ENCODE data around the gene GPC1. TPM values are rescaled to one million over a fixed set of nuclear protein-coding genes. Genes with fewer than 3 reads are reported as not detected.

Gene GPC1
- total and polyA plus RNA-seq, 12 donors = 104 to 287 (median 181) TPM

DNA sequence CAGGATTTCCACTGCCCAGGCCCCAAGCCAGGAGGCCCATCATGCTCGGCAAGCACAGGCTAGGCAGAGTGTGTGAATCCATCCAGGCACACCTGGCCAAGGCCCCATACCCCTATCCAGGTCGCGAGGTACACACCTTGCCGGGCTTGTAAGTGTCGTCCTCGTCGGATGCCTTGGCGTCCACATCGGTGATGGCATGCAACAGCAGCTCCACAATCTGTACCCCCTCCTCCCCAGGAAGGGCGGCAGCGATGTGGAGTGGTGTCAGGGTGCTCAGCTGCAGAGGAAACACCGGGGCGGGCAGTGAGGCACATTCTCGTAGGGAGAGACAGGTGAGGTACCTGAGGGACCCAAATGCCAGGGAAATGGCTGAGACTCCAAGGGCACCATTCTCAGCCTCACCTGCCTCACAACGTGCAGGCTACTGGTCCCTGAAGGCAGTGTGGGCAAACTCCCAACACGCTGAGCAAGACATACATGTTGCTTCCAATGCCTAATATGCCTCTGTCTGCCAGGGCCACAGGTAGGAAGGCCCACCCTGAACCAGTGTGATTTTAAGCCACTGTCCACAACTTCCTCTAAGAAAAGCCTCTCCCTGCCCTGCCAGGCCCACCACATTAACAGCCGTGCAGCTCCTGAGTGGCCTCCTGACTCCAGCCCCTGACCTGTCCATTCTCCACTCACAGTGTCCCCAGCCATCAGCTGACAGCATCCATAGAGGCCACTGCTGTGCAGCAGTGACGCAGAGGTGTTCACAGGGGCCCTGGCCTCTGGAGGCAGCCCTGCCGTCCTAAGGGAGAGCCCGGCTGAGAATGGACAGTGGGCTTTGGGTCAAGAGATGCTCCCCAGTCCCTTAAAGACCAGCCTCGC lies 77.4 kb downstream of the GPC1 start:
- peak in 1 of 8 donors; percentile 40 for ATAC-seq
- no peak overlapping the region for H3K27ac ChIP-seq
- H3K4me3 ChIP-seq = no peak overlapping the region
- 94 to 97% methylated on average over 21 of the region's 21 CpGs for WGBS, 2 donors
- no peaks in the 10 kb centered on the region for H3K9me3 ChIP-seq
- H3K36me3 ChIP-seq = peaks cover 0 to 34% (median 0%) of the 10 kb centered on the region in 9 donors
- TF ChIP-seq, protein P1, sequence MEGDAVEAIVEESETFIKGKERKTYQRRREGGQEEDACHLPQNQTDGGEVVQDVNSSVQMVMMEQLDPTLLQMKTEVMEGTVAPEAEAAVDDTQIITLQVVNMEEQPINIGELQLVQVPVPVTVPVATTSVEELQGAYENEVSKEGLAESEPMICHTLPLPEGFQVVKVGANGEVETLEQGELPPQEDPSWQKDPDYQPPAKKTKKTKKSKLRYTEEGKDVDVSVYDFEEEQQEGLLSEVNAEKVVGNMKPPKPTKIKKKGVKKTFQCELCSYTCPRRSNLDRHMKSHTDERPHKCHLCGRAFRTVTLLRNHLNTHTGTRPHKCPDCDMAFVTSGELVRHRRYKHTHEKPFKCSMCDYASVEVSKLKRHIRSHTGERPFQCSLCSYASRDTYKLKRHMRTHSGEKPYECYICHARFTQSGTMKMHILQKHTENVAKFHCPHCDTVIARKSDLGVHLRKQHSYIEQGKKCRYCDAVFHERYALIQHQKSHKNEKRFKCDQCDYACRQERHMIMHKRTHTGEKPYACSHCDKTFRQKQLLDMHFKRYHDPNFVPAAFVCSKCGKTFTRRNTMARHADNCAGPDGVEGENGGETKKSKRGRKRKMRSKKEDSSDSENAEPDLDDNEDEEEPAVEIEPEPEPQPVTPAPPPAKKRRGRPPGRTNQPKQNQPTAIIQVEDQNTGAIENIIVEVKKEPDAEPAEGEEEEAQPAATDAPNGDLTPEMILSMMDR (IDR thresholded peaks at IDR 0.05) = no peak
- no peak for DNase-seq
- intact Hi-C loops (cut with DNase I) = loop anchor here in 8 of 10 donors (5.0 to 10.0 kb wide), 7 partner anchors 189 to 332 kb away; no protein-coding TSS in a partner anchor
- H3K4me1 ChIP-seq = peaks cover 0 to 11% (median 0%) of the 10 kb centered on the region in 9 donors
- H3K27me3 ChIP-seq = no peaks in the 10 kb centered on the region

DNA sequence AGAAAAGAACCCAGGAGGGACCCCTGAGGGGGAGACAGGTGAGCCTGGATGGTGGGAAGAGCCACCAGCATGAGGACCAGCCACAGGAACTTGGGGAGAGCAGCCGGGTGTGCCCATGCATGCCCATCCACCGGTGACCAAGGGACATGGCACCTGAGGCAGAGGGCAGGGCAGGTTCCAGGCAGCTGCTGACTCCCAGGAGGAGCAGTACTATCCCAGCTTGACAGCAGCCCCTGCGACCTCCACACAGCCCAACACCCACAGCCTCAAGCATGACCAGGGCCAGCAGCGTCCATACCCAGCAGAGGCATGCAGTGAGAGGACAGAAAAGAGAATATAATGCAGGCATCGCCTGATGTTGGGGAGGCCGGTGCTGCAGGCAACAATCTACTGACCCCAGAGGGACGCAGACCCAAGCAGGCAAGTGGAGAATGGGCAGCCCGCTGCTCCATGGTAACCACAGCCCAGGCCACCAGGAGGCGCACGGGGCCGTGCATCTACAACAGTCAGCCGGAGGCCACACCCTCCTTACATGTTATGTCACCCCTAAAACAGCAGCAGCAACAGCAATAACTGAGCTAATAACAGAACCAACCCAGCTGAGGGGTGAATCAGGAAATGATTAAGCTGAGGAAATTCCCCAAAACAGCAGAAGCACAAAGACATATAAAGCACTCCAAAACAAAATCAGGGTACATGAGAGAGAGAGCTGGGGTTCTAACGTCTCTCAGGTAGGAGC lies 78.3 kb downstream of the GPC1 start:
- peaks cover 0 to 2% (median 0%) of the 10 kb centered on the region in 7 donors for H3K27me3 ChIP-seq
- peak; percentile 71 to 81 for DNase-seq
- H3K4me3 ChIP-seq = no peak overlapping the region
- peaks cover 0 to 30% (median 0%) of the 10 kb centered on the region in 9 donors for H3K36me3 ChIP-seq
- peaks cover 0 to 11% (median 0%) of the 10 kb centered on the region in 9 donors for H3K4me1 ChIP-seq
- intact Hi-C loops (cut with DNase I) = loop anchor here in 8 of 10 donors (5.0 to 10.0 kb wide), 7 partner anchors 189 to 331 kb away; no protein-coding TSS in a partner anchor
- ATAC-seq = peak; percentile 84 to 97 (median 92)
- 39 to 40% methylated on average over 13 of the region's 13 CpGs for WGBS, 2 donors
- H3K27ac ChIP-seq = peak overlapping the region in 1 of 10 donors; percentile 51
- H3K9me3 ChIP-seq = no peaks in the 10 kb centered on the region
- TF ChIP-seq, protein P1 (IDR thresholded peaks at IDR 0.05) = peak; percentile 66 to 96 (median 80)

DNA sequence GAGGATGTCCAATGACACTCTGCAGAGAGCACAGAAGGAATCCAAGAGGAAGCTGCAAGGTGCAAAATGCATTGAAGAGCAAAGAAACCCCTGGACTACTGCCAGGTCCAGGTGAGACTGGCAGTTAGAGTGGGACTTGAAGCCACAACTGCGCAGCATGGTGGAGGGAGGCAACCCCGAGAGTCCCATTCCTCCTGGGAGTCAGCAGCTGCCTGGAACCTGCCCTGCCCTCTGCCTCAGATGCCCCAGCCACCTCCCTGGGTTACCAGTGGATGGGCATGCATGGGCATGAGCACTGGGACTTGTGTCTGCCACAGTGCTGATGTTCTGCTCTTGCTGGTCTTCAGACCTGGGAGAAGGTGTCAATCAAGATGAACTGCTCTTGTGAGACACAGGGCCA lies 79.2 kb downstream of the GPC1 start:
- no peak for ATAC-seq
- Histone ChIP-seq H3K4me3 (no peak overlapping the region), H3K4me1 (peaks cover 0 to 11% (median under 1%) of the 10 kb centered on the region in 9 donors), H3K36me3 (peaks cover 0 to 21% (median 0%) of the 10 kb centered on the region in 9 donors), H3K9me3 (no peaks in the 10 kb centered on the region), H3K27me3 (peaks cover 0 to 11% (median 0%) of the 10 kb centered on the region in 7 donors), H3K27ac (no peak overlapping the region)
- intact Hi-C loops (cut with DNase I) = loop anchor here in 8 of 10 donors (5.0 to 10.0 kb wide), 7 partner anchors 188 to 330 kb away; no protein-coding TSS in a partner anchor
- 97 to 98% methylated on average over 2 of the region's 2 CpGs for WGBS, 2 donors
- TF ChIP-seq, protein P1 (IDR thresholded peaks at IDR 0.05) = no peak
- DNase-seq = no peak

DNA sequence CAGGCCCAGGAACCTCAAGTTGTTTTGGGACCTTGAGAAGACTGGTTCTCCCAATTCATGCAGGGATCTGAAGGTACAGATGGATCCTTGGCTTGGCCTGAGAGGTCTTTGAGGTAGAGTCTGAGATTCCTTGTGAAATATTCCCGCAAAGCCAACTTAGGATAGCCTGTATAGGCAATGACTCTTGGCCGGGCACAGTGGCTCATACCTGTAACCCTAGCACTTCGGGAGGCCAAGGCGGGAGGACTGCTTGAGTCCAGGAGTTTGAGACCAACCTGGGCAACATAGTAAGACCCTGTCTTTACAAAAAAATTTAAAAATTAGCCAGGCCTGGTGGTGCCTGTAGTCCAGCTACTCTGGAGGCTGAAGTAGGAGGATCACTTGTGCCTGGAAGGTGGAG lies 81.9 kb downstream of the GPC1 start:
- TF ChIP-seq, protein P1 (IDR thresholded peaks at IDR 0.05) = no peak
- Histone ChIP-seq H3K27ac (no peak overlapping the region), H3K4me1 (peaks cover 0 to 20% (median 7%) of the 10 kb centered on the region in 9 donors), H3K27me3 (peaks cover 0 to 23% (median 0%) of the 10 kb centered on the region in 7 donors), H3K36me3 (peaks cover 0 to 9% (median 0%) of the 10 kb centered on the region in 9 donors), H3K9me3 (peaks cover 0 to 8% (median 0%) of the 10 kb centered on the region in 11 donors), H3K4me3 (no peak overlapping the region)
- ATAC-seq = no peak
- DNase-seq = no peak
- intact Hi-C loops (cut with DNase I) = loop anchor here in 7 of 10 donors (10.0 kb wide), 3 partner anchors 187 to 327 kb away; no protein-coding TSS in a partner anchor
- WGBS, 2 donors = 95 to 96% methylated on average over 4 of the region's 4 CpGs

All from heart right ventricle (tissue), 16 donors.